Measurements from ENCODE around the gene FOXF2.

Gene FOXF2

GRCh38 chr6:1378065-1379016 is 11.0 kb upstream of the FOXF2 start:
- DNase-seq (ENCODE audit: low read depth in 1 of 2, low spot score in 1 of 2): no peak

GRCh38 chr6:1379017-1379787 is 10.2 kb upstream of the FOXF2 start:
- DNase-seq (ENCODE audit: low read depth in 1 of 2, low spot score in 1 of 2): no peak

DNA sequence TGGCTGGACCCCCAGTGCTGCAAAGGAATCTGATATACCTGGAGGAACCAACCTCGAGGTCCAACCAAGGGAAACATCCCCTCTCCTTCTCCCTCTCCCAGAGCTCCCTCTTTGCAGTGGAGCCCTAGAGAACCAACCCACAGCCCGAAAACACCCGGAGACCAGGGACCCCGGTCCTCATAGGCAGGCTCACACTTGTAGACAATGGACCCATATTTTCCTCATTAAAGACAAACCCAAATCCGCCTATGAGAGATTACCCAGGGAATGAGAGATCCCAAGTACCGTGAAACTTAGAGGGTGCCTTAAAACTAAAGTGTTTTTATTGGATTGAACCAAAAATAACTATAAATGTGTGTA is 9.6 kb upstream of the FOXF2 start:
- DNase-seq (ENCODE audit: low read depth in 1 of 2, low spot score in 1 of 2): no peak

- no peak for DNase-seq (ENCODE audit: low read depth in 1 of 2, low spot score in 1 of 2)
Measured at GRCh38 chr6:1380625-1381427, 8.6 kb upstream of the FOXF2 start.

- peak; percentile 46 to 53 for DNase-seq (ENCODE audit: low read depth in 1 of 2, low spot score in 1 of 2)
Measured at GRCh38 chr6:1381481-1382330, 7.7 kb upstream of the FOXF2 start.

- no peak for DNase-seq (ENCODE audit: low read depth in 1 of 2, low spot score in 1 of 2)
Measured at GRCh38 chr6:1382331-1382882, 7.0 kb upstream of the FOXF2 start.

- no peak for DNase-seq (ENCODE audit: low read depth in 1 of 2, low spot score in 1 of 2)
Measured at GRCh38 chr6:1382883-1383728, 6.3 kb upstream of the FOXF2 start.

GRCh38 chr6:1383729-1384548 is 5.4 kb upstream of the FOXF2 start:
- DNase-seq (ENCODE audit: low read depth in 1 of 2, low spot score in 1 of 2): no peak

- DNase-seq (ENCODE audit: low read depth in 1 of 2, low spot score in 1 of 2): no peak
Measured at GRCh38 chr6:1384549-1385128, 4.7 kb upstream of the FOXF2 start.

GRCh38 chr6:1385129-1386037 is 4.0 kb upstream of the FOXF2 start:
- DNase-seq (ENCODE audit: low read depth in 1 of 2, low spot score in 1 of 2): no peak

DNA sequence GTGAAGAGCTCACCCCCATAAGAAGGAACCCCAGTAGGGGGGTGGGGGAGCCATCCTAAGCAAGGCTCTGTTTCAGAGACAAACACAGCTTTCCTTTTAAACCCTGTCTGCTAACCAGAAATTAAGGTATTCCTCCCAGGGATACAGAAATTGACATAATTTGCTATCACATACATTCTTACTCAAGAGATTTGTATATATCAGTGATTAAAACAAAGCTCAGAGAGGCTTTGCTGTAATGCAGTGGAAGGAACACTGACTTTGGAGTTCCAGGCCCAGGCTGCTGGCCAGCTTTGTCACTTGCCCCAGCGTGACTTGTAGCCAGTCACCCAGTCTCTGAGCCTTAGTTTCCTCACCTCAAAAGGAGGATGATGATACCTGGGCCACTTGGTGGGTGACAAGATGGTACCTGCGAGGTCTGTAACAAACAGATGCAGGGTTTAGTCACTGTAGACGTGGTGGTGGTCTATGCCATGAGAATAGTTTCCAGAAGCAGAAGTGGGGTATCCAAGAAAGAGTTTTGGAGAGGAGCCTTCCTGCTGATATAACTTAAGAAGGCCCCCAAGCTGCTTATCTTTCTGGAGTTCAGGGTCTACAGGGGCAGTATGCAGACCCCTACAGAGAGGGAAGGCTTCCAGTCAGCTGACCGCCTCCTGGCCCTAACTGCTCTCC is 3.2 kb upstream of the FOXF2 start:
- DNase-seq (ENCODE audit: low read depth in 1 of 2, low spot score in 1 of 2): no peak

GRCh38 chr6:1387538-1387875 is 1.9 kb upstream of the FOXF2 start:
- no peak for DNase-seq (ENCODE audit: low read depth in 1 of 2, low spot score in 1 of 2)

DNA sequence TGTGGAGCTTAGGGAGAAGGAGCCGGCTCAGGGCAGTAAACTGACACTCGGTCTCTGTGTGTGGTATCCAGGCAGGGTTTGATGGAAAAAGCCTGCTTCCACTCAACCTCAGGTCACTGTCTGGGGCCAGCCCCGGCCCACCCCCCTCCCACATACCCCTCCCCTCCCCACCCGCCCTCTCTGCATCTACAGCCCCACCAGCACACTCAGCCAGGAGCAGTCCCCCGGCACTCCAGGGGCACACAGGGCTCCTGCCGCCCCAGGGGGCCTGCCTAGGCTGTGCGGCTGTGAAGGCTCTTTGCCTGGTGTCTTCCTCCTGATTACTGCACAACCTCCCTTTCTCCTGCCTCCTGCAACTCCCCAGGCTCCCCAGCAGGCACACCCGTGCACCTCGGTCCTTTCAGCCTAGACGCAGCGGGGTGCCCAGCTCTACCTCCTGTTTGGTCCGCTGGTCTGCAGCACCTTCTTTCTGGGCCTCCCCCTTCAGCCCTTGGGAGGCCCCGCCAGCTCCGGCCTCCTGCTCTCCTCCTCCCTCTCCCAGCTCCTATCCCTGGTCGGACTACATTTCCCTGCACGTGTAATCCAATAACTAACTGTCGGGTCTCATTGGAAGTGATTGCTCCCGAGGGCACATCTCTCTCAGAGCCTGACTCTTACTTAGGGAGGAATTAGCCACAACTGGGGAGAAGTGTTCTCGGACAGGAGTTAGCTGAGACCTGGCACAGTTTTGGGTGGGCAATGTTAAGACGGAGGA is 1.3 kb upstream of the FOXF2 start:
- no peak for DNase-seq (ENCODE audit: low read depth in 1 of 2, low spot score in 1 of 2)

DNA sequence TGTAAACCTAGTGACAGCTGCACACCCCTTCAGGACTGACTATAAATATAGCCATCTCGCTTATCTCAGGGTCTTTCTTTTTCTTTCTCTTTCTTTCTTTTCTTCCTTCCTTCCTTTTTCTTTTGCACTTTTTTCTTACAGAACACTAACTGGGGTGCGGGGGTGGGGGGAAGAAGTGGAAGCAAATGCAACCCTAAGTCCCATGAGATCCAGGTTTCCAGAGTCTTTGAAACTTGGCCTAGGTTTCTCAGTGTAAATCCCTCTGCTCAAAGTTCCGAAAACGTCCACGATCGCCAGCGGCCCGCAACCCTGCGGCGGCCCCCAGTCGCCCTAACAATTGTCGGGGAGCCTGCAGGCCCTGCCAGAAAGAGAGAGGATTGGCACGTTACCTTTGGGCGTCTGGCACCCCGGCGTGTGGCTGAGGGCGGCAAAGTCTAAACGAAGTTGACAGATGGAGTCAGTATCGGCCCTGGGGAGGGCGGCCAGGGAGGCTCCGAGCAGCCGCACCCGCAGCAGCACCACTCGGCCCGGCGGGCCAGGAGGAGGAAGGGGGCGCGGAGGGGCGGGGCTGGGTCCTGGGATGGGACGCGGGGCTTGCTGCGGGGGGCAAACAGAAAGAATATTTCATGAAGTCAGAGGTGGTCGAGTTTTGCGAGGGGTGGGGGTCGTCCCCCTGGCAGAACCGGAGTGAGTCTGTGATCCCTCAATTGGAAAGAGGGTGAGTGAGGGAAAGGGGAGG is 577 bp upstream of the FOXF2 start:
- DNase-seq (ENCODE audit: low read depth in 1 of 2, low spot score in 1 of 2): no peak
